IMR-90 (cell line): Measurements from ENCODE around the gene GNMT. TPM values are rescaled to one million over a fixed set of nuclear protein-coding genes. Genes with fewer than 3 reads are reported as not detected.

Experiments
- ATAC-seq: fragments of 200-7000 bp; cut with Tn5 transposase; 2 replicates; pipeline ENCODE4 v1.9.1; 2020; ENCODE audit warnings: low read depth, mild to moderate bottlenecking, moderate library complexity
- BruUV-seq: library from RNA; stranded (reverse); fragments of 400-500 nt; replicated peaks from 2 replicates; lab custom pipeline; 2021; lab: Mats Ljungman, UMichigan
- CTCF ChIA-PET: fragments of 300-600 bp; formaldehyde crosslinking; extraction: SDS; loops from one replicate; lab custom pipeline; 2021; ENCODE audit warnings: antibody characterized with exemption; lab: Yijun Ruan, JAX
- POLR2A ChIA-PET: fragments of 300-600 bp; sonication (Branson Sonifier 250); formaldehyde crosslinking; loops from one replicate; lab custom pipeline; 2022; ENCODE audit warnings: antibody characterized with exemption; ENCODE audit not compliant: unreplicated experiment; lab: Charles Lee
- DNase-seq: peaks from one replicate; pipeline ENCODE4 v3.0.0; 2013
- H2AFZ ChIP-seq: replicated peaks from 2 replicates; pipeline ENCODE3; 2013; ENCODE audit warnings: low read length, mild to moderate bottlenecking; ENCODE audit not compliant: poor library complexity
- H2AK5ac ChIP-seq: 2 replicates; pipeline ENCODE4 v1.6.1; 2013; ENCODE audit warnings: low read depth, low read length, inconsistent platforms
- H2AK9ac ChIP-seq: replicated peaks from 2 replicates; pipeline ENCODE3; 2013; ENCODE audit warnings: mild to moderate bottlenecking, low read depth, low read length, moderate library complexity; ENCODE audit not compliant: poor library complexity
- H2BK120ac ChIP-seq: 2 replicates; pipeline ENCODE4 v1.6.1; 2013; ENCODE audit warnings: low read depth, low read length, inconsistent platforms
- H2BK15ac ChIP-seq: 3 replicates; pipeline ENCODE4 v1.6.1; 2013; ENCODE audit warnings: low read depth, low read length, inconsistent platforms
- H2BK20ac ChIP-seq: 2 replicates; pipeline ENCODE4 v1.6.1; 2013; ENCODE audit warnings: low read depth, mild to moderate bottlenecking, inconsistent platforms, low read length, moderate library complexity
- H2BK5ac ChIP-seq: 2 replicates; pipeline ENCODE4 v1.6.1; 2013; ENCODE audit warnings: mild to moderate bottlenecking, low read depth, low read length, inconsistent platforms; ENCODE audit not compliant: poor library complexity, severe bottlenecking
- H3K14ac ChIP-seq: replicated peaks from 2 replicates; pipeline ENCODE4 v1.6.1; 2013; ENCODE audit warnings: low read depth, low read length, inconsistent platforms
- H3K18ac ChIP-seq: 2 replicates; pipeline ENCODE4 v1.6.1; 2013; ENCODE audit warnings: low read depth, low read length, control low read depth
- H3K23ac ChIP-seq: 2 replicates; pipeline ENCODE4 v1.6.1; 2013; ENCODE audit warnings: low read depth, low read length, inconsistent platforms
- H3K27ac ChIP-seq: 2 replicates; pipeline ENCODE4 v1.5.1; 2013; ENCODE audit warnings: mild to moderate bottlenecking, control low read depth, low read length; ENCODE audit not compliant: insufficient read depth
- H3K27me3 ChIP-seq: 2 replicates; pipeline ENCODE4 v1.6.1; 2013; ENCODE audit warnings: low read length; ENCODE audit not compliant: control insufficient read depth, insufficient read depth
- H3K36me3 ChIP-seq: 2 replicates; pipeline ENCODE4 v1.6.1; 2013; ENCODE audit warnings: low read length, mixed read lengths; ENCODE audit not compliant: control insufficient read depth, insufficient read depth
- H3K4ac ChIP-seq: 2 replicates; pipeline ENCODE4 v1.6.1; 2013; ENCODE audit warnings: low read depth, low read length, inconsistent platforms
- H3K4me1 ChIP-seq: 2 replicates; pipeline ENCODE4 v1.6.1; 2013; ENCODE audit warnings: low read length, mixed read lengths; ENCODE audit not compliant: control insufficient read depth, insufficient read depth
- H3K4me2 ChIP-seq: 2 replicates; pipeline ENCODE4 v1.6.1; 2013; ENCODE audit warnings: low read depth, mild to moderate bottlenecking, control low read depth, low read length, moderate library complexity
- H3K4me3 ChIP-seq: 2 replicates; pipeline ENCODE4 v1.5.1; 2013; ENCODE audit warnings: low read depth, mild to moderate bottlenecking, control low read depth, low read length, moderate library complexity; ENCODE audit not compliant: insufficient read depth
- H3K56ac ChIP-seq: 2 replicates; pipeline ENCODE4 v1.6.1; 2013; ENCODE audit warnings: low read length, inconsistent platforms; ENCODE audit not compliant: insufficient read depth; ENCODE audit errors: extremely low read depth
- H3K79me1 ChIP-seq, 2 experiments: 2 replicates each; pipeline ENCODE4 v1.6.1; 2013; ENCODE audit warnings: low read length in 2 of 2, inconsistent platforms in 1 of 2, low read depth in 1 of 2
- H3K9ac ChIP-seq: 2 replicates; pipeline ENCODE4 v1.6.1; 2013; ENCODE audit warnings: low read depth, low read length, control low read depth
- H3K9me1 ChIP-seq: 2 replicates; pipeline ENCODE4 v1.6.1; 2013; ENCODE audit warnings: low read length, inconsistent platforms; ENCODE audit not compliant: insufficient read depth
- H3K9me3 ChIP-seq: 2 replicates; pipeline ENCODE4 v1.6.1; 2013; ENCODE audit warnings: low read length; ENCODE audit not compliant: control insufficient read depth, insufficient read depth
- H4K20me1 ChIP-seq: 2 replicates; pipeline ENCODE4 v1.6.1; 2013; ENCODE audit warnings: low read length, inconsistent platforms; ENCODE audit not compliant: insufficient read depth
- H4K5ac ChIP-seq: 2 replicates; pipeline ENCODE4 v1.6.1; 2013; ENCODE audit warnings: mild to moderate bottlenecking, low read depth, low read length, control low read depth
- H4K8ac ChIP-seq, 2 experiments: 2 replicates each; pipeline ENCODE4 v1.6.1; 2013; ENCODE audit warnings: low read depth in 2 of 2, low read length in 2 of 2, control low read depth in 1 of 2, inconsistent platforms in 1 of 2
- H4K91ac ChIP-seq: 2 replicates; pipeline ENCODE4 v1.6.1; 2013; ENCODE audit warnings: low read depth, low read length, inconsistent platforms; ENCODE audit not compliant: insufficient read depth
- BHLHE40 ChIP-seq: fragments of 150-350 bp; IDR thresholded peaks from 2 replicates; pipeline ENCODE4 v1.6.1; 2016; ENCODE audit warnings: mild to moderate bottlenecking, low read depth, low read length
- CEBPB ChIP-seq: IDR thresholded peaks from 2 replicates; pipeline ENCODE4 v1.6.1; 2012; ENCODE audit warnings: low read depth, low read length, improper control_type of control experiment
- MAFK ChIP-seq: IDR thresholded peaks from 2 replicates; pipeline ENCODE4 v1.6.1; 2012; ENCODE audit warnings: low read depth, low read length, improper control_type of control experiment
- MAZ ChIP-seq: IDR thresholded peaks from 2 replicates; pipeline ENCODE4 v1.6.1; 2012; ENCODE audit warnings: low read depth, mild to moderate bottlenecking, low read length, improper control_type of control experiment, moderate library complexity, borderline replicate concordance
- NFE2L2 ChIP-seq: fragments of 150-350 bp; IDR thresholded peaks from 2 replicates; pipeline ENCODE4 v1.6.1; 2016; ENCODE audit warnings: low read depth, mild to moderate bottlenecking, low read length
- RAD21 ChIP-seq: IDR thresholded peaks from 2 replicates; pipeline ENCODE4 v1.6.1; 2012; ENCODE audit warnings: low read length, improper control_type of control experiment
- RFX5 ChIP-seq: IDR thresholded peaks from 2 replicates; pipeline ENCODE4 v1.8.0; 2012; ENCODE audit warnings: low read depth, mild to moderate bottlenecking, low read length, moderate library complexity
- WGBS, 2 experiments: methylation state at CpG; one replicate each; pipeline versions ENCODE4 v1.1.5 to v1.1.7; 2013; ENCODE audit warnings: missing lambda C conversion rate in 2 of 2; ENCODE audit not compliant: insufficient read length in 1 of 2; ENCODE audit errors: extremely low coverage in 2 of 2; 5-methylcytosine and 5-hydroxymethylcytosine counted together
- dilution Hi-C: fragments of 300-500 bp; cut with HindIII; formaldehyde crosslinking; loops from one replicate; pipeline ENCODE4 v1.14.3; 2018; ENCODE audit warnings: low sequenced_read_pairs; ENCODE audit not compliant: unreplicated experiment
- in situ Hi-C: fragments of 300-500 bp; cut with MboI; formaldehyde crosslinking; loops from 3 replicates; pipeline ENCODE4 v1.14.3; 2019; ENCODE audit warnings: low sequenced_read_pairs, inconsistent platforms, mixed read lengths
- intact Hi-C: fragments of 100-400 bp; cut with micrococcal nuclease; formaldehyde crosslinking; loops from 2 replicates; pipeline ENCODE4 v1.10.0; 2022
- polyA plus RNA-seq, 3 experiments: library from polyadenylated mRNA; depleted of rRNA; stranded (reverse); fragments of >200 nt; gene quantifications; 2 replicates each; pipeline ENCODE4 v1.2.3, GENCODE V29; 2012; ENCODE audit warnings: low replicate concordance in 1 of 3
- total RNA-seq: library from RNA; depleted of rRNA; stranded (reverse); fragments of >200 nt; gene quantifications from 2 replicates; pipeline ENCODE4 v1.2.3, GENCODE V29; 2012
- TF ChIP-seq, protein P1 (sequence below): fragments of 150-350 bp; IDR thresholded peaks from 2 replicates; pipeline ENCODE4 v1.6.1; 2017; ENCODE audit warnings: mild to moderate bottlenecking, antibody characterized with exemption, low read length, low read depth

The GNMT gene
- total and polyA plus RNA-seq, 2 of the 4 experiments (the other 2 are of a cell fraction), result 0.36 TPM; not detected in 1

GRCh38 chr6:43006251-43006650 is 45.7 kb downstream of the GNMT start:
- peaks cover 5 to 31% of the 10 kb centered on the region in 2 experiments; a peak in 3 of 4 replicates for H3K79me1 ChIP-seq
- in situ Hi-C loops (no loop called here), intact Hi-C loops (no loop called here), dilution Hi-C loops (no loop called here)
- H3K27me3 ChIP-seq, result no peaks in the 10 kb centered on the region
- no peak overlapping the region for H2AK5ac ChIP-seq
- H3K23ac ChIP-seq, result no peak overlapping the region
- no peak overlapping the region for H3K4ac ChIP-seq
- no peak overlapping the region for H3K14ac ChIP-seq
- no peak overlapping the region for H2AK9ac ChIP-seq
- no peaks in the 10 kb centered on the region; the same call in 1 of the 2 replicates for H4K20me1 ChIP-seq
- no peak overlapping the region for H2BK5ac ChIP-seq
- H3K9me3 ChIP-seq, result no peaks in the 10 kb centered on the region
- H2BK20ac ChIP-seq, result no peak overlapping the region
- H3K4me1 ChIP-seq, result no peaks in the 10 kb centered on the region
- peaks cover 48% of the 10 kb centered on the region for H3K36me3 ChIP-seq
- CTCF ChIA-PET, result interaction anchor here (1.2 kb wide), 1 partner anchor 15 kb away, joined by 3 read pairs; no protein-coding TSS in a partner anchor
- no peak for ATAC-seq
- TF ChIP-seq, protein P1, sequence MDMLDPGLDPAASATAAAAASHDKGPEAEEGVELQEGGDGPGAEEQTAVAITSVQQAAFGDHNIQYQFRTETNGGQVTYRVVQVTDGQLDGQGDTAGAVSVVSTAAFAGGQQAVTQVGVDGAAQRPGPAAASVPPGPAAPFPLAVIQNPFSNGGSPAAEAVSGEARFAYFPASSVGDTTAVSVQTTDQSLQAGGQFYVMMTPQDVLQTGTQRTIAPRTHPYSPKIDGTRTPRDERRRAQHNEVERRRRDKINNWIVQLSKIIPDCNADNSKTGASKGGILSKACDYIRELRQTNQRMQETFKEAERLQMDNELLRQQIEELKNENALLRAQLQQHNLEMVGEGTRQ, result no peak
- TF ChIP-seq CEBPB (no peak), MAZ (no peak), NFE2L2 (no peak), RAD21 (no peak), BHLHE40 (no peak), RFX5 (no peak), MAFK (no peak)
- H2BK15ac ChIP-seq, result no peak overlapping the region
- no peak overlapping the region for H3K27ac ChIP-seq
- H3K9ac ChIP-seq, result no peak overlapping the region
- H3K4me3 ChIP-seq, result no peak overlapping the region
- no peak overlapping the region for H2BK120ac ChIP-seq
- no peak overlapping the region for H3K56ac ChIP-seq
- no peak overlapping the region for H4K91ac ChIP-seq
- H2AFZ ChIP-seq, result no peak overlapping the region
- no peak overlapping the region for H4K8ac ChIP-seq
- BruUV-seq, result no TSS peak
- WGBS, 2 experiments, result 95% methylated on average over 10 of the region's 11 CpGs; no CpG with 5 or more reads in 1 of the 2 experiments
- no peaks in the 10 kb centered on the region for H3K9me1 ChIP-seq
- H3K4me2 ChIP-seq, result no peak overlapping the region
- no peak overlapping the region for H3K18ac ChIP-seq
- POLR2A ChIA-PET, result no interaction called here
- no peak for DNase-seq
- H4K5ac ChIP-seq, result no peak overlapping the region
